ENCODE data around the gene PTPN13.

GRCh38 chr4:86611757-86612156 is 17.6 kb downstream of the PTPN13 start:
- TF ChIP-seq, protein P1, sequence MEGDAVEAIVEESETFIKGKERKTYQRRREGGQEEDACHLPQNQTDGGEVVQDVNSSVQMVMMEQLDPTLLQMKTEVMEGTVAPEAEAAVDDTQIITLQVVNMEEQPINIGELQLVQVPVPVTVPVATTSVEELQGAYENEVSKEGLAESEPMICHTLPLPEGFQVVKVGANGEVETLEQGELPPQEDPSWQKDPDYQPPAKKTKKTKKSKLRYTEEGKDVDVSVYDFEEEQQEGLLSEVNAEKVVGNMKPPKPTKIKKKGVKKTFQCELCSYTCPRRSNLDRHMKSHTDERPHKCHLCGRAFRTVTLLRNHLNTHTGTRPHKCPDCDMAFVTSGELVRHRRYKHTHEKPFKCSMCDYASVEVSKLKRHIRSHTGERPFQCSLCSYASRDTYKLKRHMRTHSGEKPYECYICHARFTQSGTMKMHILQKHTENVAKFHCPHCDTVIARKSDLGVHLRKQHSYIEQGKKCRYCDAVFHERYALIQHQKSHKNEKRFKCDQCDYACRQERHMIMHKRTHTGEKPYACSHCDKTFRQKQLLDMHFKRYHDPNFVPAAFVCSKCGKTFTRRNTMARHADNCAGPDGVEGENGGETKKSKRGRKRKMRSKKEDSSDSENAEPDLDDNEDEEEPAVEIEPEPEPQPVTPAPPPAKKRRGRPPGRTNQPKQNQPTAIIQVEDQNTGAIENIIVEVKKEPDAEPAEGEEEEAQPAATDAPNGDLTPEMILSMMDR (conservative IDR thresholded peaks at IDR 0.05) = no peak
- no peak for TF ChIP-seq ZFX (IDR thresholded peaks at IDR 0.05)
